Osteoblast (primary cell): ENCODE results near the gene ACACB. TPM values are rescaled to one million over a fixed set of nuclear protein-coding genes. Genes with fewer than 3 reads are reported as not detected.

Source experiments
- DNase-seq: peaks from one replicate; pipeline ENCODE4 v3.0.0; 2011; ENCODE audit warnings: low spot score, mixed read lengths; ENCODE audit not compliant: insufficient read length; ENCODE audit errors: missing footprints
- H2AFZ ChIP-seq: 2 replicates; pipeline ENCODE4 v1.6.0; 2011; ENCODE audit warnings: mild to moderate bottlenecking, low read length
- H3K27ac ChIP-seq: 2 replicates; pipeline ENCODE4 v1.5.1; 2011; ENCODE audit warnings: mild to moderate bottlenecking, low read depth, low read length, moderate library complexity
- H3K27me3 ChIP-seq: 2 replicates; pipeline ENCODE4 v1.6.0; 2012; ENCODE audit warnings: mild to moderate bottlenecking, control low read depth, inconsistent platforms, low read length, moderate library complexity; ENCODE audit not compliant: insufficient read depth
- H3K36me3 ChIP-seq: 2 replicates; pipeline ENCODE4 v1.5.1; 2011; ENCODE audit warnings: mild to moderate bottlenecking, low read length, control low read depth, moderate library complexity; ENCODE audit not compliant: insufficient read depth
- H3K4me1 ChIP-seq: 2 replicates; pipeline ENCODE4 v1.5.1; 2011; ENCODE audit warnings: mild to moderate bottlenecking, low read length, control low read depth, moderate library complexity; ENCODE audit not compliant: insufficient read depth
- H3K4me2 ChIP-seq: 2 replicates; pipeline ENCODE4 v1.6.0; 2011; ENCODE audit warnings: mild to moderate bottlenecking, low read length; ENCODE audit not compliant: insufficient read depth
- H3K4me3 ChIP-seq: fragments of 200-600 bp; sonication (generic); 3 replicates; pipeline ENCODE4 v1.5.1; 2012; ENCODE audit warnings: mild to moderate bottlenecking, low read length, inconsistent platforms; ENCODE audit not compliant: insufficient read depth
- H3K79me2 ChIP-seq: 2 replicates; pipeline ENCODE4 v1.6.0; 2012; ENCODE audit warnings: mild to moderate bottlenecking, low read length, control low read depth, inconsistent platforms; ENCODE audit not compliant: insufficient read depth
- H3K9me3 ChIP-seq: 2 replicates; pipeline ENCODE4 v1.5.1; 2011; ENCODE audit warnings: low read depth, low read length, control low read depth
- H4K20me1 ChIP-seq: 2 replicates; pipeline ENCODE4 v1.6.0; 2012; ENCODE audit warnings: mild to moderate bottlenecking, low read length, control low read depth; ENCODE audit not compliant: insufficient read depth
- CTCF ChIP-seq: IDR thresholded peaks from 2 replicates; pipeline ENCODE4 v1.5.1; 2011; ENCODE audit warnings: mild to moderate bottlenecking, low read depth, low read length, moderate library complexity; ENCODE audit errors: extremely low read depth
- total RNA-seq: library from RNA; depleted of rRNA; stranded (reverse); fragments of >200 nt; gene quantifications from 2 replicates; pipeline ENCODE4 v1.2.3, GENCODE V29; 2012

Gene ACACB
- total RNA-seq, 1 donor, result 13.8 TPM

GRCh38 chr12:109186993-109187653 lies 70.7 kb downstream of the ACACB start:
- Histone ChIP-seq H3K9me3 (no peaks in the 10 kb centered on the region), H3K79me2 (no peaks in the 10 kb centered on the region), H3K4me3 (no peak overlapping the region), H3K4me2 (no peak overlapping the region), H3K27ac (no peak overlapping the region), H3K4me1 (peaks cover 3% of the 10 kb centered on the region), H3K27me3 (no peaks in the 10 kb centered on the region), H3K36me3 (no peaks in the 10 kb centered on the region), H2AFZ (no peak overlapping the region), H4K20me1 (no peaks in the 10 kb centered on the region)
- no peak for DNase-seq
- no peak for TF ChIP-seq CTCF

GRCh38 chr12:109188108-109188712 lies 71.8 kb downstream of the ACACB start:
- no peaks in the 10 kb centered on the region for H3K27me3 ChIP-seq
- DNase-seq, result no peak

GRCh38 chr12:109189291-109189690 lies 72.9 kb downstream of the ACACB start:
- TF ChIP-seq CTCF, result no peak
- no peaks in the 10 kb centered on the region for H3K36me3 ChIP-seq
- no peaks in the 10 kb centered on the region for H4K20me1 ChIP-seq
- no peaks in the 10 kb centered on the region for H3K9me3 ChIP-seq
- peaks cover 12% of the 10 kb centered on the region for H3K4me1 ChIP-seq
- no peak for DNase-seq
- no peak overlapping the region for H2AFZ ChIP-seq
- H3K4me2 ChIP-seq, result no peak overlapping the region
- H3K79me2 ChIP-seq, result no peaks in the 10 kb centered on the region
- no peak overlapping the region for H3K4me3 ChIP-seq
- H3K27me3 ChIP-seq, result no peaks in the 10 kb centered on the region
- no peak overlapping the region for H3K27ac ChIP-seq

More at GRCh38 chr12:109188108-109188712, 71.8 kb downstream of the ACACB start:
- no peaks in the 10 kb centered on the region for H4K20me1 ChIP-seq
- no peak overlapping the region for H3K27ac ChIP-seq
- TF ChIP-seq CTCF, result no peak
- H3K4me2 ChIP-seq, result no peak overlapping the region
- H3K36me3 ChIP-seq, result no peaks in the 10 kb centered on the region
- H3K79me2 ChIP-seq, result no peaks in the 10 kb centered on the region
- H3K9me3 ChIP-seq, result no peaks in the 10 kb centered on the region
- H2AFZ ChIP-seq, result no peak overlapping the region
- no peak overlapping the region for H3K4me3 ChIP-seq
- H3K4me1 ChIP-seq, result peaks cover 12% of the 10 kb centered on the region

- no peaks in the 10 kb centered on the region for H3K27me3 ChIP-seq
Observed at GRCh38 chr12:109191621-109192250, 75.3 kb downstream of the ACACB start.

More at GRCh38 chr12:109191621-109192250, 75.3 kb downstream of the ACACB start:
- Histone ChIP-seq H4K20me1 (no peaks in the 10 kb centered on the region), H3K4me2 (no peak overlapping the region), H3K4me3 (no peak overlapping the region), H3K36me3 (no peaks in the 10 kb centered on the region), H3K27ac (peak overlapping the region; percentile 34), H2AFZ (no peak overlapping the region), H3K79me2 (no peaks in the 10 kb centered on the region), H3K4me1 (peaks cover 12% of the 10 kb centered on the region), H3K9me3 (no peaks in the 10 kb centered on the region)
- no peak for DNase-seq
- TF ChIP-seq CTCF, result no peak
